Left forelimb (tissue), 1 donor: ENCODE results near the gene PKN3.
"Not testable (repeated sequence)": the region's sequence is repeated elsewhere in the genome, so short reads cannot be mapped to it uniquely, and the experiment has no call there.

Experiments used
- DNase-seq: peaks from one replicate; pipeline ENCODE4 v3.0.0-alpha.2; 2018; ENCODE audit warnings: low spot score

The PKN3 gene

DNA sequence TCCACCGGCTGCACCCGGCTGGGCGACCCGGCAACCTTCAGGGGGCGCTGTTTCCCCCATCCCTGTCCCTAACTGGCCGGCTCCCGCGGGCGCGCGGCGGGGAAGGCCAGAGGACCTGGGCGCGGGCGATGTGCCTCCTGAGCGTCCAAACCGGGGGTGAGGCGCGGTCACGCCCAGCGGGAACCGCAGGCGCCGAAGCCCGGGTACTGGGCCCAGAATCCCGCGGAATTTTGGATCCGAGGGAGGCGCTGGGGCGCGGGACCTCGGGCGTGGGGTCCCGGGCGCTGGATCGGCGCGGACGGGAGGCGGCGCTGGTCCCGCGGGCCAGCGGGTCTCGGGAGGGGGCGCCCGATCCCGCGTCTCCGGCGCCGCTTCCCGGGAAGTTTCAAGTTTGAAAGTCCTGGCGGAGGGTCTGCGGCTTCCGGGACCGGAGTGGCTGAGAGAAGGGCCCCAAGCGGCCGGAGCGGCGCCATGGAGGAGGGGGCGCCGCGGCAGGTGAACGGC is at the start of gene PKN3:
Gene PKN3 (plus strand): TSS at position 59 of the 504 bp plus-strand sequence. CDS start 413 bp downstream, at position 472.
- peak; percentile 93 for DNase-seq

DNA sequence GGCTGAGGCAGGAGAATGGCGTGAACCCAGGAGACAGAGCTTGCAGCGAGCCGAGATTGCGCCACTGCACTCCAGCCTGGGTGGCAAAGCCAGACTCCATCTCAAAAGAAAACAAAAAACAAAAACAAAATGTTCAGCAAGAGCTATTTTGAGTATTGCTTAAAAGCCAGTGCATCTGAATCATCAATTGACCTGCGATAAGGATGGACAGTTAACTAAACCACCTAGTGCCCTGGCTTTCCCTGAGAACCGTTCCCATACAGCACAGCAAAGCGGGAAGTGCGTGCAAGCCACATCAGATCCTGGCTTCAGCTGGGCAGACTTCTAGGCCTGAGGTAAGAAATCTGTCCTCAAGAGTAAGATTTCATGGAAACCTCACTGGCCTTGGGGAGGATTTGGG is 48.4 kb upstream of the PKN3 start:
- DNase-seq: no peak

DNA sequence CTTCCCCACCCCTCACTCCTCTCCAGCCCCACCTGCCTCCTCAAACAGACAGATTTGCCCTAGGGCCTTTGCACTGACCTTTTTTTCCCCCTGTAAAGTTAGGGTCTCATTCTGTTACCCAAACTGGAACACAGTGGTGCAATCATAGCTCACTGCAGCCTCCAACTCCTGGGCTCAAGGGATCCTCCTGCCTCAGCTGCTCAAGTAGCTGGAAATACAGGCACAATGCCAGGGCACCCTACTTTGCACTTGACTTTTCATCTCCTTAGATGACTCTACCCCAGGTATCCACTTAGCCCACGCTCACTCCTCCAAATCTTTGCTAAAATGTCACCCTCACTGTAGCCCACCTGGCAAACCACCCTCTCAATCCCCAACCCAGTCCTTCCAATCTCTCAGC is 47.8 kb upstream of the PKN3 start:
- DNase-seq: no peak

DNA sequence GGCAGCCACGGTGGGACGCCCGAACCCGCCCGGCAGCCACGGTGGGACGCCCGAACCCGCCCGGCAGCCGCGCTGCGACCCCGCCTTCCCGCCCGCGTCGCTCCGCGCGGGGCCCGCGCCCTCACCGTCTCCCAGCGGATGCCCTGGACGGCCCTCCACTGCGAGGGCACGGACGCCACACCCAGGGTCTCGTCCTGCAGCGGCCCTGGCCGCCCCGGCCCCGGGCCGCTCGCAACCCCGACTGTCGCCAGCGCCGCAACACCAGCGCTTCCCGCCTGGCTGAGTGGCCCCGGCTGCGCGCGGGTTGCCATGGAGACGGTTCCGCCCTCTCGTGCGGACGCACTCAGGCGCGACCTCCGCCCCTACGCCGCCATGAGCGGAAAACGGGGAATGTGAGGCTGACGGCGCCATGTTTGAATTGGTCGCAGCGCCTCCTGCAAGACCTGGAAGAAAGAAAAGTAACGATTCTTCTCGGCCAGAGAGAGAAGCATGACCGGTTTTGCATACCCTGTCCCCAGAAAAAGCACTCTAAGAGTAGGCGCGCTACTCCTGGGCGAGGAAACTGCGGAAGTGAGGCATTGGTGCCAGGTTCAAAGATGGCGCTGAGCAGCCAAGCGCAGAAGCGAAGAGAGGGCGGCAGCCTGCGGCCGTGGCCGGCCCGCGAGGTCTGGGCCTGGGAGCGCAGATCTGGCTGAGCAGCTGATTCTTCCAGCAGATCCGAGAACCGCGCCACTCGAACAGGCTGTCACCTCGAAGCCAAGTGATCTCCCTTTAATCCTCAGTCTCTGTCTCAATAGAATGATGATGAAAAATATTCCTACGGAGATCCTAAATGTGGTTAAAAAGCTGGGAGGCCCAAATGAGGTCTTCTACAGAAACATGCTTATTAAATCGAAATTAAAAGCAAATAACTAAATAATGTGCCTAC is 45.6 kb upstream of the PKN3 start, which contains the start of gene DYNC2I2:
Gene DYNC2I2 (minus strand): TSS at position 432 of the 928 bp plus-strand sequence. CDS start 121 bp downstream, at position 311.
- peak; percentile 97 for DNase-seq

DNA sequence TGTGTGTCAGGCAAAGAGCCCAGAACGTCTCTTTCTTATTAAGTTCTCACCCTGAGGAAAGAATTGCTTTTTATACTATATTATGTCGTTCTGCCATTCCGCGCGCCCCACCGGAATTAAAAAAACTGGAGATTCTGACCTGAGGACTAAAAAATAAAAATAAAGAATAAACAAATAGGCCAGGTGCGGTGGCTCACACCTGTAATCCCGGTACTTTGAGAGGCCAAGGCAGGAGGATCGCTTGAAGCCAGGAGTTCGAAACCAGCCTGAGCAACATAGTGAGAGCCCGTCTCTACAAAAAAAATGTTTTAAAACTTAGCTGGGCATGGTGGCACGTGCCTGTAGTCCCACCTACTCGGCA is 45.0 kb upstream of the PKN3 start:
- DNase-seq: no peak

DNA sequence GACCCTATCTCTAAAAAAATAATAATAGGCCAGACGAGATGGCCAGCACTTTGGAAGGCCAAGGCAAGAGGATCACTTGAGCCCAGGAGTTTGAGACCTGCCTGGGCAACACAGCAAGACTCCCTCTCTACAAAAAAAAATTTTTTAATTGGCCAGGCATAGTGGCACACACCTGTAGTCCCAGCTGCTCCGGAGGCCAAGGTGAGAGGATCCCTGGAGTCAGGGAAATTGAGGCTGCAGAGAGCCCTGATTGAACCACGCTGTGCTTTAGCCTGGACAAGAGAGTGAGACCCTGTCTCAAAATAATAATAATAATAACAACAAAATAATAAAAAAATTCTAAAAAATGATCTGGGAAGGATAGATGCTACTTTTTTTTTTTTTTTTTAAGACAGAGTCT is 44.5 kb upstream of the PKN3 start:
- no peak for DNase-seq

DNA sequence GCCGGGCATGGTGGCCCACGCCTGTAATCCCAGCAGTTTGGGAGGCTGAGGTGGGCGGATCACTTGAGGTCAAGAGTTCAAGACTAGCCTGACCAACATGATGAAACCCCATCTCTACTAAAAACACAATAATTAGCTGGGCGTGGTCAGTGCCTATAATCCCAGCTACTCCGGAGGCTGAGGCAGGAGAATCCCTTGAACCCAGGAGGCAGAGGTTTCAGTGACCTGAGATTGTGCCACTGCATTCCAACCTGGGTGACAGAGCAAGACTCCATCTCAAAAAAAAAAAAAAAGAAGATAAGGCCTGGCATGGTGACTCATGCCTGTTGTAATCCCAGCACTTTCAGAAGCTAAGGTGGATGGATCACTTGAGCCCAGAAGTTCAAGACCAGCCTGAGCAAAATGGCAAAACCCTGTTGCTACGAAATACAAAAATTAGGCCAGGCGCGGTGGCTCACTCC is 35.8 kb upstream of the PKN3 start:
- not testable (repeated sequence) for DNase-seq

DNA sequence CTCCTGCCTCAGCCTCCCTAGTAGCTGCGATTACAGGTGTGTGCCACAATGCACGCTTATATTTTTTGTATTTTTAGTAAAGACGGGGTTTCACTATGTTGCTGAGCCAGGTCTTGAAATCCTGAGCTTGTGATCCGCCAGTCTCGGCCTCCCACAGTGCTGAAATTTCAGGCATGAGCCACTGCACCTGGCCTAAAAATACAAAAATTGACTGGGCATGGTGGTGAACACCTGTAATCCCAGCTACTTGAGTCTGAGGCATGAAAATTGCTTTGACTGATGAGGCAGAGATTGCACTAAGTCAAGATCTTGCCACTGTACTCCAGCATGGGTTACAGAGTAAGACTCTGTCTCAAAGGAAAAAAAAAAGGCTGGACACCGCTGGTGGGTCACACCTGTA is 32.5 kb upstream of the PKN3 start:
- DNase-seq: no peak

DNA sequence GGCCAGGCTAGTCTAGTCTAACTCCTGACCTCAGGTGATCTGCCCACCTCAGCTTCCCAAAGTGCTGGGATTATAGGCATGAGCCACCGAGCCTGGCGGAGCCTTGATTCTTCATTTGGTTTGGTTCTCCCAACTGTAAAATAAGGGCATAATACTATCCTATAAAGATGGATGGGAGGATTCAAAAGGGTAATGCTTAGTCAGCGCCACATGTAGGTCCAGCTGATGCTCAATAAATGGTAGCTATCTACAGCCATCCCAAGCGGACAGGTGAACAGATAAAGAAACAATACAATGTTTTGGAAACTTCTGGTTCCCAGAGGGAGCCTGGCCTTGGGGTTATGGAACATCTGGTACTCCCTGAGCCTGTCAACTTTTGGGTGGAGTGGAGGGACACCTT is 26.9 kb upstream of the PKN3 start:
- DNase-seq: no peak

DNA sequence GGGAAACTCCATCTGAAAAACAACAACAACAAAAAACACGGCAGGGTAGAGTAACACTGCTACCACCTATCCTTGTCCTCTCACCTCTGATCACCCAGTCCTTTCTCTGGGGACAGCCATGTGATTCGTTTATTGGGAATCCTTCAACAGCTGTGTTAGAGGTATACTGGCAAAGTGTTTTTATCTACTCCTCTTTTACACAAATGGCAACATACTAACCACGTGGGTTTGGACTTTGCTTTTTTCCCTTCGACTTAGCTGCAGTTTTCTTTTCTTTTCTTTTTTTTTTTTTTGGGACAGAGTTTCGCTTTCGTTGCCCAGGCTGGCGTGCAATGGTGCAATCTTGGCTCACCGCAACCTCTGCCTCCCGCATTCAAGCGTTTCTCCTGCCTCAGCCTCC is 24.5 kb upstream of the PKN3 start:
- DNase-seq: no peak

DNA sequence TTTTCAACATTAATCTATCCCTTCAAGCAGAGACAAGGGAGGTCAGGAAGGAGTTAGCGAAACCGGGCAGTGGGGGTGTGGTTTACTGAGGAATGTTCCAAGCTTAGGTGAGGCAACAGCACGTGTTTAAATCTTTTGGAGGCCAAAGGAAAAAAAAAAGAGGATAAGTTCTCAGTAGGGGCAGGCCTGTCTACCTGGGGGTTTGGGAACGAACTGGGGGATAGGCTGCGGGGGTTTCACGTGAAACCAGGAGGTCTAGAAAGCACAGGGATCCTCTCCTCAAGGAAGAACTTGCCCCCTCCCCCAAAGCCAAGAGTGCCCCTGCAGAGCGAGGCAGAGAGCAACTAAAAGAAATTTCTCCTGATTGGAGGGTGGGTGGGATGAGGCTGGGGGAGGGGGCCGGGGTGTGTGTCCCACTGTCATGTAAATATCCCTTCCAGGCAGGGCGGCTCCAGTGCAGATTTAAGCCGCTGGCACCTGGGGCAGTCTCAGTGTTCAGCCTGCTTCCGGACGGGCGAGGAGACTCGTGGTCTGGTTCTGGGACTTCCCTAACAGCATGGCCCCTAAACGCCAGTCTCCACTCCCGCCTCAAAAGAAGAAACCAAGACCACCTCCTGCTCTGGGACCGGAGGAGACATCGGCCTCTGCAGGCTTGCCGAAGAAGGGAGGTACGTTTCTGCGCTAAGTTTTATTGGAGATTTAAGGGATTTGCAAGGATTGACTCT is 18.8 kb upstream of the PKN3 start:
- DNase-seq: peak; percentile 74

DNA sequence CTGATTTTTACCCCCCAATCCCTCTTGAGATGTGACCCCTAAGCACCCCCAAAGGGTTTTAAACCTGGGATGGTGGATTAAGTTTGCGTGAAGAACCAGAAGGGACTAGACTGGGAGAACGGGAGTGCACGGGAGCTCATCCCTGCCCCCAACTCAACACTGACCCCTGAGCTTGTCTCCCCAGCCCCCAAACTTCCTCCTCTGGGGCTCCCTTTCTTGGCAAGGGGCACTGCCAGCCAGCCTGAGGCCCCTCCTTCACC is 18.3 kb upstream of the PKN3 start:
- DNase-seq: no peak

DNA sequence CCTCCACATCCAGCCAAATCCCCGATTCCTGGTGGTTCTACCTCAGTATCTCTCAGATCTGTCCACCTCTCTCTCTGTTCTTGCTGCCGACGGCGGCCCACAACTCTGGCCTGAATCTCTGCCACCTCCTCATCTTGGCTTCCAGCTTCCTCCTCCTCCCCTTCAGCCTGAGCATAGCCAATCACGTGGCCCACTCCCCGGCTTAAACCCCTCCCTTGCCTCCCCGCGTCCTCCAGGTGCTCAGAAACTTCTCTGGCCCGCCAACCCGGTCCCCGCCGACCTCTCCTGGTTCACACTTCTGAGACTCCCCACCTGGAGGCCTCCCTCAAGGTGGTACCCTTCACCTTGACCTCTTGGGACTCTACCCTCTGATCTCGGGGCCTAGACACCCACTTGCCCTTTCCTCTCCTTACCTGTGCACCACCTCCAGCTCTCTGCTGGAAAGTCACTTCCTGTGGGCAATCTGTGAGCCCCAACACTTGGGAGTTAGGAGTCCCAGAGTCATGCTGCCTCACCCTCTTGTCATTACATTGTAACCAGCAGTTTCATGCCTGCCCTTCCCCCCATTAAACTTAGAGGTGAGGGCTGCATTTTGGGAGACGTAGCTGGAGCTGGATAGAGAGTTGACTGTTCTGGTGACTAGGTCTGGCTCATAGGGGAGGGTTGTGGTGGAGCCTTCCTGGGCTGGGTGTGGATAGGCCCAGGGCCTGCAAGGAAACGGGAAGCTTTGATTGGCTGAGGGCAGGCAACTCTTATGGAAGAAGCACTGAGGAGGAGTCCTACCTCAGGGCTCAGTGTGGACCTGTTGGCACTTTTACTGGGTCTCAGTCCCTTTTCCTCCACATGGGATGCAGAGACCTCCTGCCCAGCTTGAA is 17.7 kb upstream of the PKN3 start:
- DNase-seq: peak; percentile 78

DNA sequence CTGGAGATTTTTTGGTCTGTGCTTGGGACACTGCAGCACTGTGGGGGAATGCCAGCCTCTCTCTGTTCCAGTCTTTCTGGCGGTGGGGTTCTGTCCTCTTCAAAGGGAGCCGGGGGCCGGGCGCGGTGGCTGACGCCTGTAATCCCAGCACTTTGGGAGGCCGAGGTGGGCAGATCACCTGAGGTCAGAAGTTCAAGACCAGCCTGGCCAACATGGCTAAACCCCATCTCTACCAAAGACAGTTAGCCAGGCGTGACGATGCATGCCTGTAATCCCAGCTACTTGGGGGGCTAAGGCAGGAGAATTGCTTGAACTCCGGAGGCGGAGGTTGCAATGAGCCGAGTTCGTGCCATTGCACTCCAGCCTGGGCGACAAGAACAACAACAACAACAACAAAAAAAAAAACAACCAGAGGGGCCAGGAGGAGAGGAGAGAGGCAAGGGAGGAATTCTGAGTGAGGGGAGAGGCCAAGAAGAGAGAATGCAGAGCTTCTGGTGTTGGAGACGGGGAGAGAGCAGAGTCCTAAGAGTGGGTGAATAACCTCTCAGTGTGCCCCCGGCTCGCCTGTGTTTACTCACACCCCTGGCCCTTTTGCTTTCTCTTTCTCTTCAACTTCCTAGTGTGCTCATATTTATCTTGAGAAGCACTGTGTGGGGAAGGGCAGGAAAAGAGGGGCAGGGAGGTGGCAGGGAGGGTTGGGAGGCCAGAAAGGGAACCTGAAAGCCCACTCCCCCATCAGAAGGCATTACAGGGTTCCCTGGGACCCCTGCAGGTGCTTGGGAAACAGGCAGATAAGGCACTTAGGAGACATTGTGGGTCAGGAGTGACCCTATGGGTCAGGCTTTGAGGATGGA is 16.4 kb upstream of the PKN3 start:
- no peak for DNase-seq

DNA sequence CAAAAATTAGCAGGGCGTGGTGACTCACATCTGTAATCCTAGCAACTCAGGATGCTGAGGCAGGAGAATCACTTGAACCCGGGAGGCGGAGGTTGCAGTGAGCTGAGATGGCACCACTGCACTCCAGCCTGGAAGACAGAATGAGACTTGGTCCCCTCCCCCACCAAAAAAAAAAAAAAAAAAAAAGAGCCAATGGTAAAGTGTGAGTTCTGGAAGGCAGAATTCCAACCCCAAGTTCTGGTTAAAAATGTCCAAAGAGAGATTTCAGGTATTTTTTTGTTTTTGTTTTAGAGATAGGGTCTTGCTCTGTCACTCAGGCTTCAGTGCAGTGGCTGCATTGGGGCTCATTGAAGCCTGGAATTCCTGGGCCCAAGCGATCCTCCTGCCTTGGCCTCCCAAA is 14.8 kb upstream of the PKN3 start:
- no peak for DNase-seq

DNA sequence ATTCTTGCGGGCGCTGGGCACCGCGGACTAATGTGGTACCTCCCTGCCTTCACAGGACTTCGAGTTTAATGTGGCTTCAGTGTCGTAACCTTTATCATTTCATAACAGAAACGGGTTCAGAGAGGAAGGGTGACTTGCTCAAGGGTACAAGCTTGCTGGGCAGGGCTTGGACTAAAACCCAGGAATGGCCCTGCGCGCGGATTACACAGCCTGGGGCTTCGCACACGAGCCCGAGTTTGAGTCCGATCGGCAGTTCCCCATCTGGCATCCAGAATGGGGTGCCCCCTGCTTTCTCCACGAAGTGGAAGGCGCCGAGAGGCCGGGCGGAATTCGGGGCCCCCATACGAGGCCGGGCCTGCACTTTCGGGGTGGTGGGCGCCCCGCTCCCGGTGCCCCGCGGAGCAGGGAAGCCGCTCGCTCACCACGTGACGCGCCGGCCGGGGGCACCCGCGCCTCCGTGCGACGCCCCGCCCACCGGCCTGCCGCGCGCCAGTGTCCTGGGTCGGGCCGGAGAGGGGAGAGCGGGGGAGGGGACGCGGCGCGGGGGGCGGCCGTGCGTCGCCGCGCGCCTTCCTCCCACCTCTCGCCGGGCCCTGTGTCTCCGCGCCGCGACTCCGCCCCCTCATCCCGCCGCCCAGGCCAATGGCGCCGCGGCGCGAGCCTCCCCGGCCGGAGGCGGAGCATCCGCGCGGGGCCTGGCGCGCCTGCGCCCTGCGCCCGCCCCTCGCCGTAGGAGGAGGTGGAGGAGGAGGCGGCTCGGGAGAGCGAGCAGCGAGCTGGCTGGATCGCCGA is 13.6 kb upstream of the PKN3 start, which contains the start of gene SET:
Gene SET (plus strand): TSS at position 722 of the 792 bp plus-strand sequence. CDS start 361 bp downstream, outside the sequence.
- DNase-seq: peak; percentile 96

DNA sequence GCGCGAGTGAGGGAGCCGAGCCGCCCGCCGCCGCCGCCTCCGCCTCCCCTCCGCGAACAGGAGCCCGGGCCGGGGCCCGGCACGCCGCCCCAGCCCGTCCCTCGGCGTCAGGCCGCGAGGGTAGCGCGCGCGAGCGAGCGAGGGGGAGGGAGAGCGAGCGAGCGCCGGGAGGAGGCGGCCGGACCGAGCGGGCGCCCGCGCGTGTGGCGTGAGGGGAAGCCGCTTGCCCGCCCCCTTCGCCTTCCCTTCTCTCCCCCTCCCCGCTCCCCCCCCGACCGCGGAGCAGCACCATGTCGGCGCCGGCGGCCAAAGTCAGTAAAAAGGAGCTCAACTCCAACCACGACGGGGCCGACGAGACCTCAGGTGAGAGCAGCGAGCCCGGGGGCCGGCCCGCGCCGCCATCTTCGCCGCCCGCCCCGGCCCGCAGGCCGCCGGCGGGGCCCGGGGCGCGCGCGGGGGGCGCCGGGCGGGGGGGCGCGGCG is 13.0 kb upstream of the PKN3 start:
- peak; percentile 82 for DNase-seq

DNA sequence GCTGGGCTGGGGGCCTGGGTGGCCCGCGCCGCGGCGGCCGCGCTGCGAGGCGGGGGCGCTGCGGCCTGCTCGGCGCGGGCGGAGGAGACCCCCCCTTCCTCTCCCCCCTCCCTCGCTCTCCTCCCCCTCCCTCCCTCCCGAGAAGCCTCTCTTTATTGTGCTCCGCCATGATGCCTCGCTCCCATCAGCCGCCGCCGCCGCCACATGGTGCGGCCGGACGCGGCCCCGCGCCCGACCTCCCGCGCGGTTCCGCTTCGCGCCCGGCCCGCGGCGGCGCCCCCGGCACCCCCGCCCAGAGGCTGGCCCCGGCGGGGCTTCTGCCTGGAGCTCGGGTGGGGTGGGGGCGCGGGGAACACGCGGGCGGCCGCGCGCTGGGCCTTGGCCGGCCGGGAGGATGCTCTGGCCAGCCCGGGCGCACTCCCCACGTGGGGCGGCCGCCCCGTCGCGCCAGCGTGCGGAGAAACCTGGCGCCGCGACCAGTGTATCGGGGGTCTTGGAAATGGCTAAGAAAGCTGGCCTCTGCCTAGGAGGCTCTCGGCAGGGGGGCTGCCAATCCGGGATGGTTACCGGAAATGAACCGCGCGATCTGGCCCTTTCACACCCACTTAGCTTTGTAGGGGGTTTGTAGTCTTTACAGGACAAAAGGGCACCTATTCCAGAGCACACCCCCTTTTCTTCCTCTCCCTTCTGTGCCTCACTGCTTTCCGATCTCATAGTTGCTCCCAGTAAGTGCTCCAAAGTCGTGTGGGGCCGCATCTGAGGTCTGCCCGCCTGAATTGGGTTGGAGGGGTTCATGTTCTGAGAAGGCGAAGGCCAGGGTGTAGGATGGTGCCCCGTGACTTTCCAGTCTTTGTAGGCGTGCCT is 12.3 kb upstream of the PKN3 start:
- DNase-seq: no peak

DNA sequence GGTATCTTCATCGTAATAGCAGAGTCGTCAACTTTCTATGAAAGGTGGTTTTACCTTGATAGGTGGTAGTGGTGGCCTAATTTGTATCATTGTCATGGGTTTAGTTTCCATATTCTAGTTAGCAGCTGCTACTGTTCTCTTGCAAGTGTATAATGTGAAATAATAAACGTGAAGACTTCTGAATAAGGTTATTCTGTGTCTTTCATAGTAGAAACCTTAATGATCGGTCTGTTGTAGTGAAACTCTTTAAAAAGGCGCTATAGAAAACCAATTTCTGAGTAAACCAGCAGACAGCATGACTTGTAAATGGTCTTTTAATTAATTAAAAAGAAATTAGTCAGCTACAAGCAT is 11.6 kb upstream of the PKN3 start:
- DNase-seq: no peak
